ENCODE results near the gene MAGEB17.

GRCh38 chrX:16172391-16172790 lies 5.1 kb downstream of the MAGEB17 start:
- TF ChIP-seq, protein P1, sequence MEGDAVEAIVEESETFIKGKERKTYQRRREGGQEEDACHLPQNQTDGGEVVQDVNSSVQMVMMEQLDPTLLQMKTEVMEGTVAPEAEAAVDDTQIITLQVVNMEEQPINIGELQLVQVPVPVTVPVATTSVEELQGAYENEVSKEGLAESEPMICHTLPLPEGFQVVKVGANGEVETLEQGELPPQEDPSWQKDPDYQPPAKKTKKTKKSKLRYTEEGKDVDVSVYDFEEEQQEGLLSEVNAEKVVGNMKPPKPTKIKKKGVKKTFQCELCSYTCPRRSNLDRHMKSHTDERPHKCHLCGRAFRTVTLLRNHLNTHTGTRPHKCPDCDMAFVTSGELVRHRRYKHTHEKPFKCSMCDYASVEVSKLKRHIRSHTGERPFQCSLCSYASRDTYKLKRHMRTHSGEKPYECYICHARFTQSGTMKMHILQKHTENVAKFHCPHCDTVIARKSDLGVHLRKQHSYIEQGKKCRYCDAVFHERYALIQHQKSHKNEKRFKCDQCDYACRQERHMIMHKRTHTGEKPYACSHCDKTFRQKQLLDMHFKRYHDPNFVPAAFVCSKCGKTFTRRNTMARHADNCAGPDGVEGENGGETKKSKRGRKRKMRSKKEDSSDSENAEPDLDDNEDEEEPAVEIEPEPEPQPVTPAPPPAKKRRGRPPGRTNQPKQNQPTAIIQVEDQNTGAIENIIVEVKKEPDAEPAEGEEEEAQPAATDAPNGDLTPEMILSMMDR (IDR thresholded peaks at IDR 0.05), result no peak
- TF ChIP-seq POLR2A (IDR thresholded peaks at IDR 0.05) (no peak), POLR2AphosphoS5 (IDR thresholded peaks at IDR 0.05) (no peak)

Measured in stomach (tissue), 4 donors.